ENCODE measurements around the gene CASD1. TPM values are rescaled to one million over a fixed set of nuclear protein-coding genes. Genes with fewer than 3 reads are reported as not detected.
A peak's percentile ranks its signal among the peaks of the same experiment; 100 is the strongest.

CASD1 gene
- total RNA-seq, 4 donors from 2014 or later: 5.2 to 23.9 (median 9.3) TPM

DNA sequence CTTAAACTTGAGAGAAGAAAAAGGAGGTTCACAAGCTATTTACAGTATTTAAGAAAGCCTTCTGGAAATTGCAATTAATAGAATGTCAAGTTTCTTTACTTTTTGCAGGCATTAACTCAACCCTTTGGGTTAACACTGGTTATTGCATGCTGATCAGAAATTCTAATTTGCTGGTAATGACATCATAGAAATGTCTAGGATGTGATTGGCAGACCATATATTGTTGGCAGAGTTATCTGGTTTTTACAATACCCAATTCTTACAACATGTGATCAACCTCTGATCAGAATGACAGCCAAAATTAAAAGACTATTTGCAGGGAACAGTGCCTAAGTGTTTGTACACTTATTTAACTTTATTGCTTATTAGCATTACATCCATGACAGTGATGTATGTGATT lies 1.6 kb upstream of the CASD1 start:
- TF ChIP-seq CTCF (IDR thresholded peaks at IDR 0.05): peak in 1 of 6 experiments; percentile 14
- TF ChIP-seq POLR2A (IDR thresholded peaks at IDR 0.05): no peak
- H3K27me3 ChIP-seq: no peaks in the 10 kb centered on the region
- no peaks in the 10 kb centered on the region for H3K36me3 ChIP-seq
- DNase-seq: no peak
- H3K4me3 ChIP-seq: no peak overlapping the region
- H3K4me1 ChIP-seq: peaks cover 0 to 19% (median 3%) of the 10 kb centered on the region in 4 donors
- H3K27ac ChIP-seq: no peak overlapping the region
- H3K9me3 ChIP-seq: no peaks in the 10 kb centered on the region

GRCh38 chr7:94509887-94510581 lies 425 bp downstream of the CASD1 start:
- Histone ChIP-seq H3K36me3 (no peaks in the 10 kb centered on the region), H3K9me3 (no peaks in the 10 kb centered on the region), H3K27me3 (no peaks in the 10 kb centered on the region), H3K4me3 (peak overlapping the region; percentile 78 to 94 (median 86)), H3K4me1 (peaks cover 0 to 29% (median 3%) of the 10 kb centered on the region in 4 donors), H3K27ac (peak overlapping the region; percentile 87 to 94 (median 92))
- DNase-seq: peak; percentile 68 to 85 (median 77)
- TF ChIP-seq POLR2A (IDR thresholded peaks at IDR 0.05) (peak in 1 of 2 donors; percentile 30), CTCF (IDR thresholded peaks at IDR 0.05) (peak in 2 of 6 experiments; percentile 20 to 26)

- Histone ChIP-seq H3K4me1 (peaks cover 0 to 29% (median 3%) of the 10 kb centered on the region in 4 donors), H3K27ac (peak overlapping the region; percentile 87 to 94 (median 92)), H3K4me3 (peak overlapping the region; percentile 78 to 94 (median 86)), H3K36me3 (no peaks in the 10 kb centered on the region), H3K9me3 (no peaks in the 10 kb centered on the region), H3K27me3 (no peaks in the 10 kb centered on the region)
- TF ChIP-seq CTCF (IDR thresholded peaks at IDR 0.05) (no peak), POLR2A (IDR thresholded peaks at IDR 0.05) (no peak)
- peak in 1 of 3 donors; percentile 32 for DNase-seq
Observed at GRCh38 chr7:94510582-94511496, 1.2 kb downstream of the CASD1 start.

DNA sequence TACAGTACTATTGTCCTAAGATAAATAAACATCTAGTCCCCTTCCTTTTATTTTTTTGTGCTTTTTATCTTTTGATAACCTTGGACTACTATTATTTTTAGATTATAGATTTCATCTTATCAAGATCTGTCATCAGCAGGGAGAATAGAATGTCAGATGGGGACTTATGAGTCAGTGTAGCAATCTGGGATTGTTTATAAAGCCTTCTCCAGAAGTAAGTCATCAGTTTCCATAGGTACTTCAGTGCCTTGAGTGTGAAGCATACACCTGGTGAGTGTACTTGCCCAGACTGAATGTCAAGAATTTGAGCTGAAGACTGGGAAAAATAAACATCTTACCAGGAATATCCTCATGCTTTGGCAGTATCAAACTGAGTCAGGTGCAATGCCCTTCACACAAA lies 2.1 kb downstream of the CASD1 start:
- H3K4me3 ChIP-seq: no peak overlapping the region
- DNase-seq: no peak
- H3K4me1 ChIP-seq: peaks cover 0 to 29% (median 3%) of the 10 kb centered on the region in 4 donors
- H3K36me3 ChIP-seq: no peaks in the 10 kb centered on the region
- no peak overlapping the region for H3K27ac ChIP-seq
- TF ChIP-seq CTCF (IDR thresholded peaks at IDR 0.05) (no peak), POLR2A (IDR thresholded peaks at IDR 0.05) (no peak)
- H3K9me3 ChIP-seq: no peaks in the 10 kb centered on the region
- H3K27me3 ChIP-seq: no peaks in the 10 kb centered on the region

DNA sequence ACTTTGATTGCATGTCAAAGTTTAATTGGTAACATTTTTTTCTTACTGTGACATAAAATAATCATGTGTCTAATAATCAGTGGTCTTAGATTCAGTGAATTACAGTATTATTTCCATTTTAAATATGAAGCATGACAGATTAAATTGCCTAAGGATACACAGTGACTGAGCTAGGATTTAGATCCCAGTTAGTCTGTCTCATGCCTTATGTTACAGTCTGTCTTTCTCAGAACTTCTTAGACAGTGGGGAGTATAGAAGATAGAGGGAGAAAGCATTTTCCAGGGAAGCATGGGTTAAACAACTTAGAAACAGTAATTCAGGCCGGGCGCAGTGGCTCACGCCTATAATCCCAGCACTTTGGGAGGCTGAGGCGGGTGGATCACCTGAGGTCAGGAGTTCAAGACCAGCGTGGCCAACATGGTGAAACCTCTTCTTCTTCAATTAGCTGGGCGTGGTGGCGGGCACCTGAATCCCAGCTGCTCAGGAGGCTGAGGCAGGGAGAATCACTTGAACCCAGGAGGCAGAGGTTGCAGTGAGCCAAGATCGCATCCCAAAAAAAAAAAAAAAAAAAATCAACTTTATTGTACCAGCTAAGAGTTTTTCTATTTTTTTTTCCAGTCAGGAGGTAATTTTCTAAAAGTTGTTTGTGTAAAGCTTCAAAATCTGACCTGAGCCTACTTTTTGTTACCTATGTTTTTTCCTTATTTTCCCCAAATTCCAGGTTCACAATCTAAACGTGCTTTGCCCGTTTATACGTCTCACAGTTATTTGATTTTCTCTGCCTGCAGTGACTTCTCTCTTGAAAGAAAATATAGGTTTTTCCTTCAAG lies 3.3 kb downstream of the CASD1 start:
- Histone ChIP-seq H3K27me3 (no peaks in the 10 kb centered on the region), H3K36me3 (no peaks in the 10 kb centered on the region), H3K27ac (no peak overlapping the region), H3K4me3 (no peak overlapping the region), H3K9me3 (no peaks in the 10 kb centered on the region), H3K4me1 (peaks cover 0 to 29% (median 3%) of the 10 kb centered on the region in 4 donors)
- TF ChIP-seq POLR2A (IDR thresholded peaks at IDR 0.05) (no peak), CTCF (IDR thresholded peaks at IDR 0.05) (no peak)
- no peak for DNase-seq

Data from Peyer's patch (tissue), 4 donors.